Myocyte (in vitro differentiated cells): ENCODE data around the gene ZNF514. TPM values are rescaled to one million over a fixed set of nuclear protein-coding genes. Genes with fewer than 3 reads are reported as not detected.
A peak's percentile ranks its signal among the peaks of the same experiment; 100 is the strongest.
"Not testable (repeated sequence)": the region's sequence is repeated elsewhere in the genome, so short reads cannot be mapped to it uniquely, and the experiment has no call there.

Experiments used
- DNase-seq: peaks from one replicate; pipeline ENCODE4 v3.0.0-alpha.2; 2012; ENCODE audit warnings: low read depth
- total RNA-seq: library from RNA; depleted of rRNA; stranded (reverse); fragments of >200 nt; gene quantifications from 2 replicates; pipeline ENCODE4 v1.2.3, GENCODE V29; 2014

The ZNF514 gene
- total RNA-seq, 1 donor from 2014 or later = 12.3 TPM

DNA sequence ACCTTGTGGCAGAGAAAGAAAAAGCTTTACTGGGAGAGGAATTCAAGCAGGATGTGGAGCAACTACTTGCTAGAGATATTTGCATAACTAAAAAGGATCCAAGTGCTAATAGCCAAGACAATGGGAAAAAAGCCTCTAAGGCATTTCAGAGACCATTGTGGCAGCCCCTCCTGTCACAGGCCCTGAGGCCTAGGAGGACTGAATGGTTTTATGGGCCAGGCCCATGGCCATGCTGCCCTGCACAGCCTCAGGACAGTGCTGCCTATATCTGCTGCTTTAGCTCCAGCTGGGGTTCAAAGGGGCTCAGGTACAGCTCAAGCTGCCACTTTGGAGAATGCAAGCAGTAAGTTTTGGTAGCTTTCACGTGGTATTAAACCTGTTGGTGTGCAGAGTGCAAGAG is 20.9 kb downstream of the ZNF514 start:
- DNase-seq = no peak

DNA sequence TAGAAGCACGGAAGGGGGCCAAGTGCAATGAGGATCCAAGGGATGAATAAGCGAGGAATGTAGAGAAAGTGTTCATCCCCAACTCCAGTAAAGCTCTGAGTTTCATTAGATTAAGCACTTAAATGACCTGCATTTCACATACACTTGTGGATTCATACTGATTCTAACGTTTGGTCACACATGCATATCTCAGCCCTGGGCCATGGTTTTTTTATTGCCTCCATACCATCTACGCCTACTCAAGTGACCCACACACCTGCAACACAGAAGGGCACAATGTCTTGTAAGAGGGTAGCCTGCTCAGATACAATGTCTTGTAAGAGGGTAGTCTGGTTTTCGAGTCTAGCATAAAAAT is 37.5 kb downstream of the ZNF514 start:
- DNase-seq = no peak

DNA sequence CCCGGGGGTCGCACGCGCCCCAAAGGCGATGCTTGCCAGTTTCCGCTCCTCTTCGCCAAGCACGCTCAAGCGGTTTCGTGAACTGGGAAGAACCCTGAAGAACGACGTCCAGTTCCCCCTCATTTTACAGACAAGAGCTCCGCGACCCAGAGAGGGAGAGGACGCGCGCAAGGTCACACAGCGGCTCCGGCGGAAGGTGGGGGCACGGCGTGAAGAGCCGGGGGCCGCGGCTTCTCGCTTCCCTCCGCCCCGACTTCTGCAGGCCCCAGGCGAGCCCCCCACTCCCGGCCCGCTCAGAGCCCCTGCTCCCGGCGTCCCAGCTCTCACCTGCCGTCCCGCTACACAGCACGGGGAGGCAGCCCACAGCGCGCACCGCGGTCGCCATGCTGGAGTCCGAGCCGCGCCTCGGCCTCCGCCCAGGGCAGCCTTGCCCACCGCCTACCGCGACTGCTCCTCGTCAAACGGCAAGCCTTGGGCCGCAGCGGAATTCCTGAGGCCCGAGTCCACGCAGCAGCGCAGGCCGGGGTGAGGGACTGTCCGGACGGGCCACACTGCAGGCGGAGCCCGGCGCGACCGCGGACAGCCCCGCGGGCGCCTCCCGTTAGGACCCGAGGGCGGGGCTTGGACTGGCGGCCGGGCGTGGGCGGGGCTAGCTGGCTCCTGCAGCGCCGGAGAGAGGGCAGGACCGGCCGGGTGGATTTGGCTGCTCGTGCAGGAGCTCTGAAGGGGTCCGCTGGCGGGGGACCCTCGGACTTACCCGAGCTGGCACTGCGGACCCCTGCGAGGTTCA is 38.0 kb downstream of the ZNF514 start, which contains the start of gene MRPS5:
TSS of gene MRPS5 (minus strand) at position 402 of the 790 bp plus-strand sequence. CDS start at position 385, 17 bp downstream.
- DNase-seq = peak; percentile 83

DNA sequence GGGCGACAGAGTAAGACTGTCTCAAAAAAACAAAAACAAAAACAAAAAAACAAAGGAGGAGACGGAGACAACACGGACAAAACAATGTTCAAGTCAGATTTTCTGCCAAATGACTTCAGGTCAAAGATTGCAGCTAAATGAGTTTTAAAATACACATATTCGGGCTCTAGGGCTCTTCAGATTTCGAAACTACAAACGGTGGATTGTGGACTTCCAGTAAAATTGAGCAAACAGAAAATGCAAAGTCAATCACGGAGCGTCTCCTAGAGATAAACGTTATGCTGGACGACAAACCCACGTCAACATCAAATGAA is 38.6 kb downstream of the ZNF514 start:
- DNase-seq = no peak

DNA sequence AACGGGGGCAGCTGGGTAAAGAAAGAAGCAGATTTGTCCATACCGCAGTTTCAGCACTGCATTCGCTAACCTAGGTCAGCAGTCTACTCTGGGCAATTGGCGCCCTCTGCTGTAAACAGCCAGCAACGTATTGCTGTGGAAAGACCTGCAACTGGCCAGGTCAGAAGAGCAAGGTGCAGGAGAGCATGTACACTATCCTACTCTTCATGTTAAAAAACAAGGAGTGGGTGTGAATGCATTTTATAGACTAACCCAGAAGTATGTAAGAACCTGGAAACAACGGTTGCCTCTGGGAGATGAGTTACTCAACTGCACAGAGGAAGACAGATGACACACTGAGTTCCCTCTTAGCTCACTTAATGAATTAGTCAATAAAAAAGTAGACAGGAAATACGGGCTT is 44.2 kb downstream of the ZNF514 start:
- DNase-seq = peak; percentile 62

DNA sequence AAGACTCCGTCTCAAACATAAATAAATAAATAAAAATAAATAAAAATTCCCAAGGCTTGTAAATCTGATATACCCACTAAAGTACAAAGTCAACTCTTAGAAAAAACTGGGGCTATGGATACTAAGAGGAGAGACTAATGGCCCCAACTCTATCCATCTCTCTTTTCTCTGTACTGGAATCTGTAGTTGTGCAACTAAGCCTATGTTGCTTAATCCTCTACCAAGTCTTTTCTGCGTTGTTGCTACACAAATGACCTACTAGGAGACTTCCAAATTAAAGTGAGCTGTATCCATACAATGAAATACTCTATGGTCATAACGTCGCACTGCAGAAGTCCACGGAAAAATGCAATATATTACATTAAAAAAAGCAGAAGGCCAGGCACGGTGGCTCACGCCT is 46.2 kb downstream of the ZNF514 start:
- no peak for DNase-seq

DNA sequence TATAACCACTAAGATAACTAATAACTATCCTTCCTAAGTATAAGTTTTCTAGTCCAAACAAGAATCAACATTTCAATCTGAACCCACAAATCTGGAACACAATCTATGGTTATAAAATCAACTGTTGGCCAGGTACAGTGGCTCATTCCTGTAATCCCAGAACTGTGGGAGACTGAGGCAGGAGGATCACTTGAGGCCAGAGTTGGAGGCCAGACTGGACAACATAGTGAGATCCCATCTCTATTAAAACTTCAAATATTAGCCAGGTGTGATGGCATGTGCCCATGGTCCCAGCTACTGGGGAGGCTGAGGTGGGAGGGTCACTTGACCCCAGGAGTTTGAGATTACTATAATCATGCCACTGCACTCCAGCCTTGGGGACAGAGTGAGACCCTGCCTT is 49.3 kb downstream of the ZNF514 start:
- DNase-seq = no peak

DNA sequence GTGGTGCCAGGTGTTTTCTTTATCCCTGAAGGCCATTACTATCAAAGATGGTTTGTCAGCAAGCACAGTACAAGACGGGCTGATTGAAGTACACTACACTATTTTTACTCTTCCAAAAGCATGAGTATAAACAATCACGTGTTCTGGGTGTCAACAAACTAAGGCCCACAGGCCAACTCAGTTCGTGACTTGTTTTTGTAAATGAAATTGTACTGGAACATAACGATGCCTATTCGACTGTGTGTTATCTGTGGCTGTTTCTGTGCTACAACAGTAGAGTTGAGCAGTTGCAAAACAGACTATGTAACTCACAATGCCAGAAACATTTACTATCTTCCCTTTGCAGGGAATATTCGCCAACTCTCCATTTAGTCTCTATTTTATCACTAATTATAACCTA is 50.4 kb downstream of the ZNF514 start:
- DNase-seq = no peak

DNA sequence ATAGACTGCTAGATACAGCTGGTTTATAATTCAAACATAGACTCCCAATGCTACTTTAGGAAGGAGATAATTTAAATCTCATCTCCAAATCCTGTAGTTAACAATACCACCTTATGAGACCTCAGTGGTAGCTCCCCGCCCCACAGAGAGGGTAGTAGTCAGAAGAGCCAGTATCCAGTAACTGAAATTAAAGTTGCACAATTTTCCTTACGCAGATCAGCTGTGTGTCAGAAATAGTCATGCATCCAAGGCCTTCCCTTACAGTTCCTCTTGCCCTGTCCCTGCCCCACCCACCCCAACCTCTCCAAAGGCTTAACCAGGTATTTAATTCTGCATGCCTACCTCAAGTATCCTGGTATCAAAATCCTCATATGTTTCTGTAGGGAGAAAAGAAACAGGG is 53.6 kb downstream of the ZNF514 start:
- no peak for DNase-seq

DNA sequence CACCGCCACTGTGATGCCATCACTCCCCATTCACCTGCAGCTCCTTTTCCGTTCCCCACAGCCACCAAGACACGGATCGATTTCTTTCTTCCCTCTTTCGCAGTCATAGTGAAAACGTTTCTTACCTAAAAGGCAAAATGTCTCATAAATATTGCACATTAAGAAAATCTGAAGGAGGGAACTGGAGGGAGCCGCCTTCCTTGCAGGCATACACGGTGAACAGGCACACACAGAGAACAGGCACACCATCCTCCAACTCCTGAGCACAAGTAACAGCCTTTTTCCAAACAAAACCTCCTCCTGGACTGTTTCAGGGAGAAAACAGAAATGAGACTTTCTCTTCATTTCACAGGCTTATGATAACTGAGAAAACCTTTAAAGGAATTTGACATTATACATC is 55.0 kb downstream of the ZNF514 start:
- DNase-seq = no peak

DNA sequence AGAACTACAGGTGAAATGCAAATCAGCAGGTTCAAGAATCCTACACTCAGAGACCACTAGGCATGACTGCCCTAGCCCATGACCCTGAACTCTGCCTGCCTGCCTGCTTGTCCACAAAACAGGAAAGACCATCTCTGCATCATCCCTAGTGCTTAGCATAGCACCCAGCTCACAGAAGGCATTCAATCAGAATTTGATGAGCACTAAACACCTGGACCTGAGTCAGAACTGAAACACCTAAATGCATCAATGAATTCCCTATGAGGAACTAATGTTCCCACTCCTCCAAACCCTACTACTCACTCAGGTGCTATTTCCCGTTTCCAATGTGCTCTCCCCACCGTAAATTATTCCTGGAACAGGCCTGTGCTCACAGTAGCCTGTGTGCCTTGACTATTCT is 59.7 kb downstream of the ZNF514 start:
- no peak for DNase-seq

DNA sequence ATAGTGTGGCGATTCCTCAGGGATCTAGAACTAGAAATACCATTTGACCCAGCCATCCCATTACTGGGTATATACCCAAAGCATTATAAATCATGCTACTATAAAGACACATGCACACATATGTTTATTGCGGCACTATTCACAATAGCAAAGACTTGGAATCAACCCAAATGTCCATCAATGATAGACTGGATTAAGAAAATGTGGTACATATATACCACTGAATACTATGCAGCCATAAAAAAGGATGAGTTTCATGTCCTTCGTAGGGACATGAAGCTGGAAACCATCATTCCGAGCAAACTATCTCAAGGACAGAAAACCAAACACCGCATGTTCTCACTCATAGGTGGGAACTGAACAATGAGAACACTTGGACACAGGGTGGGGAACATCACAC is 61.4 kb downstream of the ZNF514 start:
- not testable (repeated sequence) for DNase-seq

Other genes starting within 250 kb of the ZNF514 start
- gene MAL, start 134.1 kb downstream of the ZNF514 start, total RNA-seq = 1.6 and 2.2 TPM in 2 replicates
- gene MRPS5, start 38.0 kb downstream of the ZNF514 start, total RNA-seq = 57.6 and 78.6 TPM in 2 replicates
- gene ZNF2, start 6.0 kb upstream of the ZNF514 start, total RNA-seq = 9.4 and 9.6 TPM in 2 replicates
- gene ZNF892, start 47.7 kb upstream of the ZNF514 start, total RNA-seq = 4.5 and 5.9 TPM in 2 replicates
- gene PROM2, start 114.6 kb upstream of the ZNF514 start, total RNA-seq = 0.64 and 0.83 TPM in 2 replicates
- 4.9 and 12.5 TPM in 2 replicates for gene KCNIP3, start 137.5 kb upstream of the ZNF514 start, total RNA-seq
- gene FAHD2A, start 242.9 kb upstream of the ZNF514 start, total RNA-seq = 35.1 and 37.6 TPM in 2 replicates